OCI-LY3 (cell line): ENCODE data around the gene GMPPA.

Experiments used
- EZH2phosphoT487 ChIP-seq: fragments of 200-600 bp; shearing (Covaris generic); IDR thresholded peaks from 2 replicates; pipeline ENCODE4 v1.6.1; 2018; ENCODE audit warnings: antibody characterized with exemption, mixed run types, low read depth
- TF ChIP-seq, protein P1 (sequence below): fragments of 200-600, 300-600 bp; sonication (generic); IDR thresholded peaks from 2 replicates; pipeline ENCODE4 v1.5.1; 2014; ENCODE audit warnings: antibody characterized with exemption, low read length, low read depth

DNA sequence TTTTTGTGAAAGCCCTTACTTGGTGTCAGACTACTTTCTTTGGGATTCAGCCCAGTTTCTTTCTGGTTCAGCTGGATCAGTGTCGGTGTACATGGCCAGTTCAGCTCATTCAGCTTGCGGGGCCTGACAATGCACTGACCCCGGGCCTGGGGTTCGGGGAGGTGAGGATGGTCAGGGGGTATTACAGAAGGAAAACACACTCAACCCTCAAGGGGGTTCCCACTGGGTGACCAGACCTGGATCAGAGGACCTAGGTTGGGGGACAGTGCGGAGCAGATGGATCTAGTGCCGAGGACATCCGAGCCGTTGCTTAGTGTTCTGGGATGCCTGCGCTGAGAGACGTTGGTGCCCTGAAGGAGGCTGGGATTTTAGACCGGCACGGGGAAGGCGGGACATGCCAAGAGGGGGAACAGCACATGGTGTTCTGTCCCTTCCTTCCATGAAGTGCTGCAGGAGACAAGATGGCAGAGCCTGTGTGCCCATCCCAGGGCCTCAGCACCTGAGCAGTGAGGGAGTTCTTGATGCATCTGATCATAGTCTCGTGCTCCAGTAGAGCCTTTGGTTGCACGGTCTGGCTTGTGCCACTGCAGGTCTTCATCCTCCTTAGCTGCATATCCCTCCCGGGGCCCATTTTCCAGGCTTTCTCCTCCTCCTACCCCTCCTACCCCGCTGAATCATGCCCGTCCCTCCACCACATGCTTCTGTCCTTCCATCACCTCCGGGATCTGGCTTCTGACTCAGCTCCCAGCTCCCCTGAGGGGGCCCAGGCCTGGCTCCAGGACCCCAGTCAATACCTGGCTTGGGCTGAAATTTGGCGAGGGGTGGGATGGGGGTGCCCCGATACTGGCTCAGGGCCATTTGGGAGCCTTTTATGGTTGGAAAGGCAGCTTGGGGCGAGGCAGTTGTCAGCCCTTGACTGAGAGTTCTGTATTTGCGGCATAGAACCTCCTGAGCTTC lies 46.1 kb upstream of the GMPPA start:
- TF ChIP-seq, protein P1, sequence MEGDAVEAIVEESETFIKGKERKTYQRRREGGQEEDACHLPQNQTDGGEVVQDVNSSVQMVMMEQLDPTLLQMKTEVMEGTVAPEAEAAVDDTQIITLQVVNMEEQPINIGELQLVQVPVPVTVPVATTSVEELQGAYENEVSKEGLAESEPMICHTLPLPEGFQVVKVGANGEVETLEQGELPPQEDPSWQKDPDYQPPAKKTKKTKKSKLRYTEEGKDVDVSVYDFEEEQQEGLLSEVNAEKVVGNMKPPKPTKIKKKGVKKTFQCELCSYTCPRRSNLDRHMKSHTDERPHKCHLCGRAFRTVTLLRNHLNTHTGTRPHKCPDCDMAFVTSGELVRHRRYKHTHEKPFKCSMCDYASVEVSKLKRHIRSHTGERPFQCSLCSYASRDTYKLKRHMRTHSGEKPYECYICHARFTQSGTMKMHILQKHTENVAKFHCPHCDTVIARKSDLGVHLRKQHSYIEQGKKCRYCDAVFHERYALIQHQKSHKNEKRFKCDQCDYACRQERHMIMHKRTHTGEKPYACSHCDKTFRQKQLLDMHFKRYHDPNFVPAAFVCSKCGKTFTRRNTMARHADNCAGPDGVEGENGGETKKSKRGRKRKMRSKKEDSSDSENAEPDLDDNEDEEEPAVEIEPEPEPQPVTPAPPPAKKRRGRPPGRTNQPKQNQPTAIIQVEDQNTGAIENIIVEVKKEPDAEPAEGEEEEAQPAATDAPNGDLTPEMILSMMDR, result no peak
- TF ChIP-seq EZH2phosphoT487, result no peak
